GM21576 (cell line): ENCODE results near the gene NT5C1A.

Source experiments
- ATAC-seq: cut with Tn5 transposase; IDR thresholded peaks from one replicate; pipeline ENCODE4 v1.9.1; 2021; ENCODE audit warnings: mild to moderate bottlenecking, moderate library complexity; ENCODE audit not compliant: unreplicated experiment

Gene NT5C1A

GRCh38 chr1:39639305-39640130 lies 32.4 kb downstream of the NT5C1A start, which contains the start of gene HEYL:
TSS of gene HEYL (minus strand) at chr1:39639643. CDS start at chr1:39639625, 18 bp downstream.
- no peak for ATAC-seq

- no peak for ATAC-seq
These were observed 33.0 kb downstream of the NT5C1A start for GRCh38 chr1:39638965-39639304.

GRCh38 chr1:39637361-39637760 lies 34.5 kb downstream of the NT5C1A start:
- ATAC-seq, result no peak

- ATAC-seq, result no peak
These were observed 36.1 kb downstream of the NT5C1A start for GRCh38 chr1:39635871-39636210.

GRCh38 chr1:39635205-39635870 lies 36.6 kb downstream of the NT5C1A start:
- no peak for ATAC-seq

GRCh38 chr1:39633422-39633821 lies 38.5 kb downstream of the NT5C1A start:
- no peak for ATAC-seq

GRCh38 chr1:39632682-39633417 lies 39.1 kb downstream of the NT5C1A start:
- no peak for ATAC-seq

GRCh38 chr1:39632323-39632681 lies 39.6 kb downstream of the NT5C1A start:
- no peak for ATAC-seq

GRCh38 chr1:39631361-39632322 lies 40.3 kb downstream of the NT5C1A start:
- no peak for ATAC-seq

- no peak for ATAC-seq
These were observed 43.0 kb downstream of the NT5C1A start for GRCh38 chr1:39628807-39629350.

GRCh38 chr1:39626646-39627045 lies 45.3 kb downstream of the NT5C1A start:
- ATAC-seq, result no peak

GRCh38 chr1:39625462-39626273 lies 46.2 kb downstream of the NT5C1A start:
- no peak for ATAC-seq

GRCh38 chr1:39625009-39625408 lies 46.9 kb downstream of the NT5C1A start:
- no peak for ATAC-seq

- no peak for ATAC-seq
These were observed 48.9 kb downstream of the NT5C1A start for GRCh38 chr1:39623053-39623452.

GRCh38 chr1:39622427-39622826 lies 49.5 kb downstream of the NT5C1A start:
- ATAC-seq, result no peak

GRCh38 chr1:39620659-39621165 lies 51.2 kb downstream of the NT5C1A start:
- ATAC-seq, result no peak

GRCh38 chr1:39617488-39618049 lies 54.3 kb downstream of the NT5C1A start:
- ATAC-seq, result no peak

- ATAC-seq, result no peak
These were observed 56.7 kb downstream of the NT5C1A start for GRCh38 chr1:39615086-39615673.

GRCh38 chr1:39614488-39614887 lies 57.4 kb downstream of the NT5C1A start:
- ATAC-seq, result no peak
